HG03103 (cell line): ENCODE measurements around the gene FRMD4A.

Experiments
- ATAC-seq: cut with Tn5 transposase; IDR thresholded peaks from one replicate; pipeline ENCODE4 v1.9.1; 2021; ENCODE audit warnings: low read depth; ENCODE audit not compliant: unreplicated experiment

The FRMD4A gene

GRCh38 chr10:14296065-14296709 is 34.5 kb downstream of the FRMD4A start:
- no peak for ATAC-seq

GRCh38 chr10:14294347-14295059 is 36.2 kb downstream of the FRMD4A start:
- ATAC-seq = no peak

- ATAC-seq = no peak
Observed at GRCh38 chr10:14293526-14293925, 37.2 kb downstream of the FRMD4A start.

- no peak for ATAC-seq
Observed at GRCh38 chr10:14291296-14291695, 39.4 kb downstream of the FRMD4A start.

- ATAC-seq = no peak
Observed at GRCh38 chr10:14285941-14286560, 44.7 kb downstream of the FRMD4A start.

- ATAC-seq = no peak
Observed at GRCh38 chr10:14282276-14282675, 48.4 kb downstream of the FRMD4A start.

- no peak for ATAC-seq
Observed at GRCh38 chr10:14278533-14278932, 52.2 kb downstream of the FRMD4A start.

GRCh38 chr10:14276210-14276609 is 54.5 kb downstream of the FRMD4A start:
- no peak for ATAC-seq

- ATAC-seq = no peak
Observed at GRCh38 chr10:14271621-14272020, 59.1 kb downstream of the FRMD4A start.

- ATAC-seq = no peak
Observed at GRCh38 chr10:14270370-14270769, 60.4 kb downstream of the FRMD4A start.

- no peak for ATAC-seq
Observed at GRCh38 chr10:14265709-14266108, 65.0 kb downstream of the FRMD4A start.

- no peak for ATAC-seq
Observed at GRCh38 chr10:14262836-14263425, 67.8 kb downstream of the FRMD4A start.

- no peak for ATAC-seq
Observed at GRCh38 chr10:14261336-14261735, 69.4 kb downstream of the FRMD4A start.

GRCh38 chr10:14259696-14260566 is 70.8 kb downstream of the FRMD4A start:
- no peak for ATAC-seq

- no peak for ATAC-seq
Observed at GRCh38 chr10:14254368-14254767, 76.4 kb downstream of the FRMD4A start.

- no peak for ATAC-seq
Observed at GRCh38 chr10:14253711-14254110, 77.0 kb downstream of the FRMD4A start.

- no peak for ATAC-seq
Observed at GRCh38 chr10:14253079-14253478, 77.6 kb downstream of the FRMD4A start.

- no peak for ATAC-seq
Observed at GRCh38 chr10:14250496-14251076, 80.1 kb downstream of the FRMD4A start.

- ATAC-seq = no peak
Observed at GRCh38 chr10:14247377-14248116, 83.2 kb downstream of the FRMD4A start.
